Islet precursor cell (in vitro differentiated cells): Measurements from ENCODE around the gene ISLR.
A peak's percentile ranks its signal among the peaks of the same experiment; 100 is the strongest.

Source experiments
- DNase-seq: peaks from one replicate; pipeline ENCODE4 v3.0.0-alpha.2; 2018

Gene ISLR

DNA sequence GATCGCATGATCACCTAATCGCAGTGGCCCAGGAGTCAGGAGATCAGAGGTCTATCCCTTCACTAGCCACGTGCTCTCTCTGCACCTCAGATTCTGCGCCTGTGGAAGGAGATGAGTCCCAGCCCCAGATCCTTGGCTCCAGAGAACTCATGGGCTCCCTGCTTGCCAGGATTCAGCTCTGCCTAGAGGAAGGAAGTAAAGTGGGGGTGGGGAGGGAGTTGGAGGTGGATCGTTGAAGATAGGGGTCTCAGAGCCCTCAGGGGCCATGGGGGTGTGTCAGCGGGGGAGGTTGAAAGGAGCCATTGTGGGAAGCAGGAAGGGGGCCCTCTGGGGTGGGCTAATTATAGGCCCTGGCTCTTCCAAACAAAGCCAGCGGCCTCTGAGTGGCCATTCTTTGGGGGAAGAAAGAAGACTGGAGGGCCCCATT is 40.4 kb downstream of the ISLR start:
- peak; percentile 73 for DNase-seq

GRCh38 chr15:74214324-74215021 is 41.0 kb downstream of the ISLR start:
- no peak for DNase-seq

- no peak for DNase-seq
Measured at GRCh38 chr15:74215958-74216357, 42.4 kb downstream of the ISLR start.

DNA sequence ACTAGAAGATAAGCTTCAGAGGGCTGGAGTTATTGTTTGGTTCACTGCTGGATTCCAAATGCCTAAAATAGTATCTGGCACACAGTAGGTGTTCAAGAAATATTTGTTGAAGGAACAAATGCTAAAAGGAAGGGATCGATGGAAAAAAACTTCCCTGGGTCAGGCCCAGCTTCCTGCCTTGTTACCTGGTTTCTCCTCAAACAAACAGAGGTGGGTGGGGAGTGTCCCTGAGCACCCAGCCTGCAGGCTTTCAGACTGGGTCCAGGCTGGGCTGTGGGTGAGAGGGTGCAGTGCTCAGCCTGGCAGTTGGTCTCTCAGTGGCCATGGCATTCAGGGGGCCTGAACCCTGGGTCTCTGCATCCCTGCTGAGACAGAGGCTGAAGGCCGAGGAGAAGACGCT is 43.4 kb downstream of the ISLR start:
- DNase-seq = no peak

GRCh38 chr15:74217907-74218885 is 44.7 kb downstream of the ISLR start:
- DNase-seq = no peak

DNA sequence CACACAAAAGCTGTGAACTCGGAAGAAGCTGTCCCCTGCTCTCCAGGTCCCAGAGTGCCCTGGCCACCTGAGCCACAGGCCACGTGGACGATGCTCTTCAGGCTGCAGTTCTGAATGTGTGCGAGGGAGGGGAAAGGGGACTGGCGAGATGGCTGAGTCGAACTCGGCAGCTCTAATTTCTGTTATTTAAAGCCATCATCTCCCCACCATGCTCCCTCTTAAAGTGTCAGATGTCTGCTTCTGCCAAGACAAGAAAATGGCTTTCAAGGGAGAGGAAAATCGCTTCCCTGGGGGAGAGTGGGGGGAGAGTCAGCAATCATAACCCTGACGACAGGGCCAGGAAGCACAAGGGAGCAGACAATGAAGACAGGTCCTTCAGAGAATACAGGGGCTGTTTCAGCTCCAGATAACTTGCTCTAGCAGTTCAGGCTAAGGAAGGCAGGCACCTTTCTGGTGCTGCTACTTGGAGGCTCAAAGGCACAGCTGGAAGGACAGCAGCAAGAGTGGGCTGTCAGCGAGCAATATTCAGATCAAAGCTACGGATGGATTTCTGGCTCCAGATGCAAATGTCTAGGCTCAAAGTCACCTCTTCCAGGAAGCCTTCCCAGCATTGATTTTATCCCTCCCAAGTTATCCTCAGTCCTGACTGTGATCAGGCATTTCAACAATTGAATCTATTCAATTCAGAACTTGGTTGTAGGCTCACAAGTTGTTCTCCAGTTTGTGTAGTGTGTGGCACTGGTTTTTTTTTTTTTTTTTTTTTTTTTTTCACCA is 47.2 kb downstream of the ISLR start:
- DNase-seq = no peak

DNA sequence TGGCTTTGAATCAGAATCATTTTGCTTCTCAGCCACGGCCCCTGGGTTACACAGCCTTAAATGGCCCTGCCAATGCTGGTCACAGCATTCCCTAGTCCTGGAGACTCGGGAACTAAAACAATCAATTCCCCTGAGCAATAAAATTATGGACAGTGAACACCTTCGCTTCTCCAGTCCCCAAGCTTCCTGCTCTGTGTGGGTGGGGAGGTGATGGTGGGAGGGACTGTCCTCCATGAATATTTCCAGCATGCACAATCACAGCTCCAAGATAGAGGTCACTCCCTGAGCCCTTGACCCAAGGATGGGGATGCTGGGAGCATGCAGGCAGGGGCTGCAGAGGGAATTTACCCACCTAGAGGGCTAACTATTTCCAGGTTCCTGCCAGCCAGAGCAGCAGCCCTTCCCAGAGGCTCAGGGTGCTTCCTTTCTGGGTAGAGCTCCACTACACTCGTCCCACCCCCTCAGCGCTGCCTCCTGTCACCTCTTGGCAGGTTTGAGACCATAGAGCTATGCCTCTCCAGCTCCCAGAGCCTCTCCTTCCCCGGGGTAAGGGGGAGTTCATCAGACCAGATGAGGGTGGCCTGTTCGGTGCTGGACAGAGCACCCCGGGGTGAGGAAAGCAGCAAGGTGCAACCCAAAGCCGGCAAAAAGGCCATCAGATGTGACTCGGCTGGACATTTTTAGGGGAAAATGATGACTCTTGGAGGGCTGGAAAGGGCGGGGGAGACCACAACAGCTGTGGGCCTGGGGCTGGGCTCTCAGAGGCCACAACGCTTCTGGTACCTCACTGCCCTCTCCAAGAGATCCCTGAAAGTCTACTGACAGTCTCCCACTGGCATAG is 48.1 kb downstream of the ISLR start:
- DNase-seq = no peak

DNA sequence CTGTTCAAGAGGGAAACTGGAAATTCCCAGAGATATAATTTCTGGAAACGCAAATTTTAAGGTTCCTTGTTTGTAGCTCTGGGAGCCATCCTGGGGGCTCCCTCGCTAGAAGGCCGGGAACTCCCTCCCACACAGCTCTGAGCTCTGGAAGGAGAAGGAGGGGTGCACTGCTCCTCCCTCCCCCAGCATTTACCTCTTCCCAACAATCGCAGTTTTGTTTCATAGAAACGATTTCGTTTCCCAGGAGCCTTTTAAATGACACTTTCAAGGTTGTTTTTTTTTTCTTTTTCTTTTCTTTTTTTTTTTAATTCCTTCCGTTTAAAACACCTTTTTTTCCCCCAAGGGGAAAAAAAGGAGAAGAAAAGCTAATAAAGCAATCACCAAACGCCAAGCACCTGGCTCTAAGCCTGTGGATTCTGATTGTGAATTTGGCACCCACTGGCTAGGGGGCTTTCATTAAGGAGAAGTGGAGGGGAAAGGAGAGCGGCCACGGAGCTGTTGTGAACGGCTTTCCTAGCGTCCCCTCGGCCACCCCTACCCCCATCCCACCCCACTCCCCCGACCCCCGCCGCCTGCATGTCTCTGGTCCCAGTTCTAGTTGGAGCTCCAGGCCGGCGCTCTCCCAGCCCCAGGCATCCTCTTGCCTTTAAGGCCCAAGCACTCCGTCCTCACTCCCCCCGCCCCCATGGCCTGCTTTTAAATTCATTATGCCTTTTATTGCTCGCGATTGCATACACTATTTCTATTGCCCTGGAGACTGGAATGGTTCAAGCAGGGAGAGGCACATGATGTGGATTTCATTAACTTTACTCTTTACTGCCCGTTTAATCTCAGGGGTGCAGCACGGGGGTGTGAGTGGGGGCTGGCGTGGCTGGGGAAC is 49.0 kb downstream of the ISLR start:
- no peak for DNase-seq

- DNase-seq = no peak
Measured at GRCh38 chr15:74225928-74226327, 52.4 kb downstream of the ISLR start.
